Measurements from ENCODE around the gene ANKRD66. TPM values are rescaled to one million over a fixed set of nuclear protein-coding genes. Genes with fewer than 3 reads are reported as not detected.

The ANKRD66 gene
- total RNA-seq: not detected

- H3K4me3 ChIP-seq: no peak within 1 kb of the TSS
- no peak for TF ChIP-seq CTCF (IDR thresholded peaks at IDR 0.05)
- ATAC-seq (ENCODE audit: insufficient number of reproducible peaks, low FRiP score, low read depth) (no peak), DNase-seq (ENCODE audit: low spot score) (no peak)
- H3K27ac ChIP-seq: no peak within 1 kb of the TSS
- H3K4me1 ChIP-seq (ENCODE audit: control insufficient read depth in 1 of 2, low read depth in 2 of 2): no peaks in the 10 kb centered on the region
- H3K27me3 ChIP-seq (replicated peaks; ENCODE audit: insufficient read depth): no peaks in the 10 kb centered on the region
- H3K9me3 ChIP-seq: no peaks in the 10 kb centered on the region
- no peaks in the 10 kb centered on the region for H3K36me3 ChIP-seq
Measured at GRCh38 chr6:46746696-46747095, at the start of gene ANKRD66. TSS of gene ANKRD66 (plus strand) at chr6:46746933. CDS start at chr6:46751949, 5,016 bp downstream.

- no peak for TF ChIP-seq CTCF (IDR thresholded peaks at IDR 0.05)
- Histone ChIP-seq H3K4me1 (ENCODE audit: control insufficient read depth in 1 of 2, low read depth in 2 of 2) (no peaks in the 10 kb centered on the region), H3K4me3 (no peak overlapping the region), H3K36me3 (no peaks in the 10 kb centered on the region), H3K27ac (no peak overlapping the region), H3K9me3 (no peaks in the 10 kb centered on the region), H3K27me3 (replicated peaks; ENCODE audit: insufficient read depth) (no peaks in the 10 kb centered on the region)
- DNase-seq (ENCODE audit: low spot score) (no peak), ATAC-seq (ENCODE audit: insufficient number of reproducible peaks, low FRiP score, low read depth) (no peak)
Measured at GRCh38 chr6:46699970-46700369, 46.8 kb upstream of the ANKRD66 start.

- Histone ChIP-seq H3K27me3 (replicated peaks; ENCODE audit: insufficient read depth) (no peaks in the 10 kb centered on the region), H3K36me3 (no peaks in the 10 kb centered on the region), H3K4me1 (ENCODE audit: control insufficient read depth in 1 of 2, low read depth in 2 of 2) (no peaks in the 10 kb centered on the region), H3K9me3 (no peaks in the 10 kb centered on the region), H3K4me3 (no peak overlapping the region), H3K27ac (no peak overlapping the region)
- ATAC-seq (ENCODE audit: insufficient number of reproducible peaks, low FRiP score, low read depth): no peak
- DNase-seq (ENCODE audit: low spot score): no peak
- TF ChIP-seq CTCF (IDR thresholded peaks at IDR 0.05): no peak
Measured at GRCh38 chr6:46704562-46704961, 42.2 kb upstream of the ANKRD66 start.

GRCh38 chr6:46706464-46706863 lies 40.3 kb upstream of the ANKRD66 start:
- no peak for TF ChIP-seq CTCF (IDR thresholded peaks at IDR 0.05)
- Histone ChIP-seq H3K4me3 (no peak overlapping the region), H3K27me3 (replicated peaks; ENCODE audit: insufficient read depth) (no peaks in the 10 kb centered on the region), H3K4me1 (ENCODE audit: control insufficient read depth in 1 of 2, low read depth in 2 of 2) (no peaks in the 10 kb centered on the region), H3K27ac (no peak overlapping the region), H3K9me3 (no peaks in the 10 kb centered on the region), H3K36me3 (no peaks in the 10 kb centered on the region)
- DNase-seq (ENCODE audit: low spot score): no peak
- no peak for ATAC-seq (ENCODE audit: insufficient number of reproducible peaks, low FRiP score, low read depth)

GRCh38 chr6:46711491-46711890 lies 35.2 kb upstream of the ANKRD66 start:
- Histone ChIP-seq H3K27ac (no peak overlapping the region), H3K27me3 (replicated peaks; ENCODE audit: insufficient read depth) (no peaks in the 10 kb centered on the region), H3K36me3 (no peaks in the 10 kb centered on the region), H3K4me3 (no peak overlapping the region), H3K4me1 (ENCODE audit: control insufficient read depth in 1 of 2, low read depth in 2 of 2) (no peaks in the 10 kb centered on the region), H3K9me3 (no peaks in the 10 kb centered on the region)
- no peak for DNase-seq (ENCODE audit: low spot score)
- no peak for ATAC-seq (ENCODE audit: insufficient number of reproducible peaks, low FRiP score, low read depth)
- no peak for TF ChIP-seq CTCF (IDR thresholded peaks at IDR 0.05)
